Dendritic cell treated with granulocyte-macrophage colony-stimulating factor and Interleukin-4, amounts not matched to agents 40 ng/mL and 50 ng/mL, for 4 days (primary cell): Measurements from ENCODE around the gene CSNK1E.
A peak's percentile ranks its signal among the peaks of the same experiment; 100 is the strongest.

Experiments used
- H3K27ac Mint-ChIP-seq: one replicate; pipeline ENCODE4 v1.8.0; 2022; ENCODE audit warnings: mild to moderate bottlenecking, mixed read lengths
- H3K27me3 Mint-ChIP-seq: one replicate; pipeline ENCODE4 v1.8.0; 2022; ENCODE audit warnings: mild to moderate bottlenecking, mixed read lengths
- H3K36me3 Mint-ChIP-seq: one replicate; pipeline ENCODE4 v1.8.0; 2022; ENCODE audit warnings: low read depth, mixed read lengths
- H3K4me1 Mint-ChIP-seq: one replicate; pipeline ENCODE4 v1.8.0; 2022; ENCODE audit warnings: low read depth, mixed read lengths
- H3K4me3 Mint-ChIP-seq: one replicate; pipeline ENCODE4 v1.8.0; 2022; ENCODE audit warnings: mild to moderate bottlenecking, moderate library complexity, mixed read lengths
- H3K9me3 Mint-ChIP-seq: one replicate; pipeline ENCODE4 v1.8.0; 2022; ENCODE audit warnings: mixed read lengths
- intact Hi-C: fragments of 100-400 bp; cut with micrococcal nuclease; formaldehyde crosslinking; loops from one replicate; pipeline ENCODE4 v1.15.0; 2022

CSNK1E gene

GRCh38 chr22:38317995-38318715 lies 922 bp upstream of the CSNK1E start:
- peaks cover 53% of the 10 kb centered on the region for H3K4me1 Mint-ChIP-seq
- intact Hi-C loops = loop anchor here (2.0 kb wide), 1 partner anchor 45 kb away; the partner anchor contains the start of gene TMEM184B
- peak overlapping the region; percentile 93 for H3K27ac Mint-ChIP-seq
- H3K9me3 Mint-ChIP-seq = no peaks in the 10 kb centered on the region
- H3K27me3 Mint-ChIP-seq = peaks cover 47% of the 10 kb centered on the region
- peaks cover 10% of the 10 kb centered on the region for H3K36me3 Mint-ChIP-seq
- peak overlapping the region; percentile 84 for H3K4me3 Mint-ChIP-seq

- H3K9me3 Mint-ChIP-seq = no peaks in the 10 kb centered on the region
- H3K36me3 Mint-ChIP-seq = peaks cover 26% of the 10 kb centered on the region
- H3K27me3 Mint-ChIP-seq = peaks cover 45% of the 10 kb centered on the region
- peak overlapping the region; percentile 93 for H3K27ac Mint-ChIP-seq
- intact Hi-C loops = loop anchor here (2.0 kb wide), 1 partner anchor 44 kb away; the partner anchor contains the start of gene TMEM184B
- H3K4me1 Mint-ChIP-seq = peaks cover 66% of the 10 kb centered on the region
- peak overlapping the region; percentile 81 for H3K4me3 Mint-ChIP-seq
These were observed 690 bp downstream of the CSNK1E start for GRCh38 chr22:38316364-38317121.

- Mint-ChIP-seq H3K4me1 (peaks cover 73% of the 10 kb centered on the region), H3K36me3 (peaks cover 33% of the 10 kb centered on the region), H3K27ac (peak overlapping the region; percentile 93), H3K4me3 (peak overlapping the region; percentile 81), H3K27me3 (peaks cover 45% of the 10 kb centered on the region), H3K9me3 (no peaks in the 10 kb centered on the region)
- intact Hi-C loops = loop anchor here (2.0 kb wide), 1 partner anchor 43 kb away; the partner anchor contains the start of gene TMEM184B
These were observed 1.3 kb downstream of the CSNK1E start for GRCh38 chr22:38315823-38316363.

- Mint-ChIP-seq H3K27me3 (peaks cover 41% of the 10 kb centered on the region), H3K4me3 (peak overlapping the region; percentile 81), H3K9me3 (no peaks in the 10 kb centered on the region), H3K27ac (peak overlapping the region; percentile 93), H3K36me3 (peaks cover 38% of the 10 kb centered on the region), H3K4me1 (peaks cover 80% of the 10 kb centered on the region)
- intact Hi-C loops = no loop called here
These were observed 2.1 kb downstream of the CSNK1E start for GRCh38 chr22:38314933-38315822.

- Mint-ChIP-seq H3K4me3 (no peak overlapping the region), H3K27me3 (peaks cover 33% of the 10 kb centered on the region), H3K36me3 (peaks cover 39% of the 10 kb centered on the region), H3K4me1 (peaks cover 84% of the 10 kb centered on the region), H3K9me3 (no peaks in the 10 kb centered on the region), H3K27ac (peak overlapping the region; percentile 93)
- intact Hi-C loops = no loop called here
These were observed 2.9 kb downstream of the CSNK1E start for GRCh38 chr22:38314051-38314932.

GRCh38 chr22:38313384-38313955 lies 3.8 kb downstream of the CSNK1E start:
- intact Hi-C loops = no loop called here
- peak overlapping the region; percentile 28 for H3K4me3 Mint-ChIP-seq
- no peaks in the 10 kb centered on the region for H3K9me3 Mint-ChIP-seq
- peak overlapping the region; percentile 42 for H3K27ac Mint-ChIP-seq
- H3K36me3 Mint-ChIP-seq = peaks cover 47% of the 10 kb centered on the region
- H3K4me1 Mint-ChIP-seq = peaks cover 83% of the 10 kb centered on the region
- H3K27me3 Mint-ChIP-seq = peaks cover 28% of the 10 kb centered on the region

- H3K27ac Mint-ChIP-seq = no peak overlapping the region
- H3K4me1 Mint-ChIP-seq = peaks cover 80% of the 10 kb centered on the region
- H3K27me3 Mint-ChIP-seq = peaks cover 23% of the 10 kb centered on the region
- H3K36me3 Mint-ChIP-seq = peaks cover 56% of the 10 kb centered on the region
- no peaks in the 10 kb centered on the region for H3K9me3 Mint-ChIP-seq
- H3K4me3 Mint-ChIP-seq = no peak overlapping the region
- intact Hi-C loops = no loop called here
These were observed 4.9 kb downstream of the CSNK1E start for GRCh38 chr22:38312261-38312800.

- intact Hi-C loops = no loop called here
- peaks cover 81% of the 10 kb centered on the region for H3K4me1 Mint-ChIP-seq
These were observed 6.0 kb downstream of the CSNK1E start for GRCh38 chr22:38311323-38311620.

GRCh38 chr22:38310518-38311322 lies 6.5 kb downstream of the CSNK1E start:
- no peak overlapping the region for H3K4me3 Mint-ChIP-seq
- peaks cover 20% of the 10 kb centered on the region for H3K27me3 Mint-ChIP-seq
- peaks cover 81% of the 10 kb centered on the region for H3K4me1 Mint-ChIP-seq
- H3K36me3 Mint-ChIP-seq = peaks cover 56% of the 10 kb centered on the region
- H3K9me3 Mint-ChIP-seq = no peaks in the 10 kb centered on the region
- intact Hi-C loops = no loop called here
- H3K27ac Mint-ChIP-seq = no peak overlapping the region

More at GRCh38 chr22:38311323-38311620, 6.0 kb downstream of the CSNK1E start:
- no peaks in the 10 kb centered on the region for H3K9me3 Mint-ChIP-seq
- H3K36me3 Mint-ChIP-seq = peaks cover 56% of the 10 kb centered on the region
- no peak overlapping the region for H3K4me3 Mint-ChIP-seq
- H3K27me3 Mint-ChIP-seq = peaks cover 23% of the 10 kb centered on the region
- no peak overlapping the region for H3K27ac Mint-ChIP-seq

GRCh38 chr22:38309614-38310517 lies 7.4 kb downstream of the CSNK1E start:
- intact Hi-C loops = no loop called here
- peaks cover 56% of the 10 kb centered on the region for H3K36me3 Mint-ChIP-seq
- no peak overlapping the region for H3K4me3 Mint-ChIP-seq
- no peak overlapping the region for H3K27ac Mint-ChIP-seq
- H3K27me3 Mint-ChIP-seq = peaks cover 16% of the 10 kb centered on the region
- H3K9me3 Mint-ChIP-seq = no peaks in the 10 kb centered on the region
- peaks cover 79% of the 10 kb centered on the region for H3K4me1 Mint-ChIP-seq
